ENCODE measurements around the gene POLDIP3.

Gene POLDIP3

DNA sequence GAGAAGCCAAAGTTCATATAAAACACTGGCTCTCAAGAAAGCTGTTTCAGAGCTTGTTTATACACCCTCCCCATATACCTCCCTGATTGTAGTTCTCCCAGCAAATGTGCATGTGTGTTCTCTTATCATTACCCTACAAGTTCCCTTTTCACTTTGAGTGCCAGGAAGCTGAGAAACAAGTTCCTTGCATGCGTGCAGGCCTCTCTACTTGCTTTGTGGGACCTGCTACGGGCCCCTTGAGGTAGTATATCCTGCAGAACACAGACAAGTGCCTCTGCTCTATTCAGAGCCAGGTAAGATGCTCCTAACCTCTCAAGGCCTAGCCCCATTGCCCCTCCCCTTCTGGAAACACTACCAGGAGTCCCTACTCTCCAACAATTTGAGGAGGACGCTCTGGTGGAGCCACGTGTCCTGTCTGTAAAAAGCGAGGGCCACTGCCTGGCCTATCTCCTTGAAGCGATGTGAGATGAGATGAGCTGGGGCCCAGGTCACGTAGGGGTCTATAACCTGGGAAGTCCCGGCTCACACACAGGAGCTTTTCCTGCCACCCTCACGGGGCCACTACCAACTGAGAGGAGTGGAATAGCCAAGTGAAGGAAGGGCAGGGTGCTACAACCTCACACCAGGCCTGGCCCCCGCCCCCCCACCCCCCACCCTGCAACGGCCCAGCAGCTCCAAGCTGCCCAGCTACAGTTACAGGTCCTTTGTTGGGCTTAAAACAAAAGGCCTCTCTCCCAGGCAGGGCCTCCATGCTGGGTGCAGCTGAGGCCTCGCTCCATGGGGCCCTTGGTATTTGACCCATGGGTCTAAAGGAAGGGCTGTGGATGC is 28.3 kb upstream of the POLDIP3 start:
- DNase-seq (ENCODE audit: low spot score) (no peak), FAIRE-seq (no peak)

DNA sequence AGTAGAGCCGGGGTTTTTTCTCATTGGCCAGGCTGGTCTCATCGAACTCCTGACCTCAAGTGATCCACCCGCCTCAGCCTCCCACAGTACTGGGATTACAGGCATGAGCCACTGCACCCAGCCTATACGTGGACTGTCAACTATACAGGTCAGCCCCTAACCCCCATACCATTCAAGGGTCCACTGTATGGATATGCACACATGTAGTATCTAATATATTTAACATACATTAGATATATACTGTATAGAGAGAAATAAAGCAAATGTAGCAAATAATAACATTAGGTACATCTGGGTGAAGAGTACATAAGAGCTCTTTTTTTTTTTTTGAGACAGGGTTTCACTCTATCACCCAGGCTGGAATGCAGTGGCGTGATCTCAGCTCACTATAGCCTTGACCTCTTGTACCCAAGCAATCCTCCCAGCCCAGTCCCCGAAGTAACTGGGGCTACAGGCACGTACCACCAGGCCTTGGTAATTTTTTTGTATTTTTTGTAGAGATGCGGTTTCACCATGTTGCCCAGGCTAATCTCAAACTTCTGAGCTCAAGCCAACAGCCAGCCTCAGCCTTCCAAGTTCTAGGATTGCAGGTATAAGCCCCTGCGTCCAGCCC is 27.2 kb upstream of the POLDIP3 start:
- DNase-seq (ENCODE audit: low spot score) (no peak), FAIRE-seq (no peak)

DNA sequence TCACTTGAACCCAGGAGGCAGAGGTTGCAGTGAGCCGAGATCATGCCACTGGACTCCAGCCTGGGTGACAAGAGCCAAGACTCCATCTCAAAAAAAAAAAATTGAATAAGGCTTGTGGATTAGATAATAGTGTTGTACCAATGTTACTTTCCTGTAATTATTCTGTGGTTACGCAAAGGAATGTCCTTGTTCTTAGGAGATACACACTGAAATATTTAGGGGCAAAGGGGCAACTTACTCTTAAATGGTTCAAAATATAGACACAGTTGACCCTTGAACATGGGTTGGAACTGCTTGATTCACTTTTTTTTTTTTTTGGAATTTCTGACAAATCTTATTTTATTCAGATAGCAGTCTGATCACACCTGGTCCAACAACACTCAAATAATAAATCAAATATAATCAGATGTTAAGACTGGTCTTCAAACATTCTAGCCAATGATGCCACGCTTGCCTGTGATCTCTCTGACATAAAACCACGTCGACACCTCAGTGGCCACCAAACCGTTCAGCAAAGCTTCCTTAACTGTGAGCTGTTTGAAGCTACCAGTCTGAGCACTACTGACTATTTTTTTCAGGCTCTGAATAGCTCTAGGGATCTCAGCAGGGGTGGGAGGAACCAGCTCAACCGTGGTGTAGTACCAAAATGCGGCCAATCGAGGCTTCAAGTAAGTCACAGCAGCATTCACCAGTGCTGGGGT is 25.0 kb upstream of the POLDIP3 start:
- FAIRE-seq, result no peak
- DNase-seq (ENCODE audit: low spot score), result no peak

DNA sequence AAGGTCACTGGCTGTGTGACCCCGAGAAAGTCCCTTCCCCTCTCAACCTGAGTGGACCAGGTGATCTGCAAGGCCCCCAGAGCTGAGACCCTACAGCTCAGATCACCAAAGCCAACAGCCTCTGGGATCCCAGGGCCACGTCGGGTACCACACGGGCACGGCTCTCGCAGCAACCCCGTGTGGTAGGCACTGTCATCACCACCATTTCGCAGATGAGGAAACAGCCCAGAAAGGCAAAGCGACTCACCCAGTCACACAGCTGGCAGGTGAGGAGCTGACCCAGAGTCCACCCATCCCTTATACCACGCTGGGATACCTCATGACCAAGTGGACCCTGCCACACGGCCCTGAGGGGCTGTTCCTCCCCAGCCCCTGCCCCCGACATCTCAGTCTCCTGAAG is 22.9 kb upstream of the POLDIP3 start:
- DNase-seq (ENCODE audit: low spot score) (no peak), FAIRE-seq (no peak)

DNA sequence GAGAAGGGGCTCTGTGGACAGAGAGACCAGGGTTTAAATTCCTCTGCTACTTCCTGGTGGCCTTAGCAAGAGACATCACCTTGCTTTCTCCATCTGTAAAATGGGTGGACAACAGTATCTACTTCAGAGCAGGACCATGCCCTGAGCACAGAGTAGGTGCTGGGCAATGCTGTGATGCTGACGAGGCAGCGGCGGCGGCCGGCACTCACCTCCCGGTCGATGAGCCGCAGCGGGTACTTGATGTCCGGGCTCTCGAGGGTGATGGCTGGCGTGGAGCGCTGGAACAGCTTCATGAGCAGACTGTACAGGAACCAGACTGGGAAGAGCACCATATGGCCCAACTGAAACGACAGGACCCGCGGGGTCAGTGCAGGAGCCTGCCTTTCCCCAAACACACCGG is 21.8 kb upstream of the POLDIP3 start:
- DNase-seq (ENCODE audit: low spot score) (no peak), FAIRE-seq (no peak)

DNA sequence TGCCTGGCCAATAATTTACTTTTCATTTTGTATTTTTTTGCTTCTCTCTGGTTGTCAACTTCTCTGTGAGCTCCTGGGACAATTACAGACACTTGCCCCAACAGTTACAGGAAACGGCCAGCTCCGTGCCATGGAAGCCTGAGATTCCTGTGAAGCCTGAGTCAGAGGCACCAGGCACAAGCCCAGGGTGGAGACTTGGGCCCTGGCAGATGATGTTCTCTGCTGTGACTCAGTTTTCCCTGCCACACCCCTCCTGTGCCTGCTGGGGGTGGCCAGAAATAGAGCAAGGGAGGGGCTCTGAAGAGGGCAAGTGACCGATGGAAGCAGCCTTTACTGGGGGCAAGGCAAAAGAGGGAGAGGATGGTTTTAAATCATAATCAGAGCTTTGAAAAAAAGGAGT is 20.8 kb upstream of the POLDIP3 start:
- DNase-seq (ENCODE audit: low spot score) (peak; percentile 90), FAIRE-seq (peak; percentile 94)

DNA sequence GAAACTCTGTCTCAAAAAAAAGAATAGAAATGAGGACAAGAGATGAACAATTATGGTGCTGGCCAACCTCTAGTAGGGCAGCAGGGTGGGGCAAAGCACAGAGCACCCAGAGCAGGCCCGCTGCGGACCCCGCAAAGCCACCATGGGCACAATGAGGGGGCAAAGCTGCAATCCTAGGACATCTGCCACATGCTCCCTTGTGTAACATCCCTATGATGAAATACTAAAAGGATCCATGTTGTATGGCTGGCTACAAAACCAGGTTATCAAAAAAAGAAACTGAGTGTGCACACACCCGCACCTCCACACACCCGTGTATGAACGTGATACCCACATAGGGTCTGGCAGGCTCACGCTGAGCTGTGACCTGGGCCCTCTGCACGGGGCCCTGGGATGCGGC is 18.3 kb upstream of the POLDIP3 start:
- no peak for DNase-seq (ENCODE audit: low spot score)
- FAIRE-seq, result no peak

DNA sequence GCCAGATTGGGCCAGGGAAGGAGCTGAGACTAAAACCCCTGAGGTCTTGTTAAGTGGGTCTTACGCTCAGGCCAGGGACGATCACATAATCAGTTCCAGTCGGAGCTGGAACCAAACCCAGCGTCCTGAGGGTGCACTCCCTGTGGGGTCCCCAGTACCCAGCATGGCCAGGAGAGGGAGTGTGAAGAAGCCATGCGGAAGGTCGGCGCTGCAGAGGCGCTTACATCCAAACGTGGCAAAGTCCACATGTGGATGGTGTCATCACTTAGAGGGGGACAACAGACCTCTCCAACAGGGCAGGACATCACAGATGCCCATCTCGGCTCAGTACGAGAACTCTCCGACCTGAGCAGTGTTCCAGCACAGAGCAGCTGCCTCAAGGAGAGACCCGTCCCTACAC is 17.4 kb upstream of the POLDIP3 start:
- no peak for FAIRE-seq

DNA sequence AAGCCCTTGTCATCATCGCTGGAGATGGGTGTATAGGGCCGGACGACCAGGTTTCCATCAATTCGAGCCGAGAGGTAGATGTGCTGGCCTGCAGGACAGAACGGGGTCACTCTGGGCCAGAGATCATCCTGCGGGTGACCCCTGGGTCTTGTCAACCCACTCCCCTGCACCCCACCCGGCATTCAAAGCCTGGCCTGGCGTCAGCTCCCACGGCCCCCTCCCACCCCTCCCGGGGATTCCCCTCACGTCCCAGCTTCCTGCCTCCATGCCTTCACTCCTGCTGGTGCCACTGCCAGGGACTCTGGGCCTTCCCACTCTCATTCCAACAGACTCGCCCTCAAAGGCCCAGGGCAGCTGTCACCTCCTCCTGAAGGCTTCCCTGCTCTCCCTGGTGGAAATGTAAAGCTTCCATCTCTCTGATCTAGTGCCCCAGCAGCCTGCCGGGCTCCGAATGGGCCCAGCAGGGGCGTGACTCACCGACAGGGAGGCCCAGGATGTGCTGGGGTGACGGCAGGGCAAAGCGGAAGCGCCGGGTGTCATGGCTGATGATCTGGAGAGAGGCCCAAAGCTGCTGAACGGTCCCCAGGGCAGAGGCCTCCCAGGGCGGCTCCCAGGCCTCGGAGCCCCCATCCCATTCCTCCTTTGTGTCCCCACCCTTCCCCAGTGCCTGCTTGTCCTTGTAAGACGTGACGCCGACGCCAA is 16.4 kb upstream of the POLDIP3 start:
- DNase-seq (ENCODE audit: low spot score), result no peak
- FAIRE-seq, result no peak

More for the DNA sequence above, 17.4 kb upstream of the POLDIP3 start:
- DNase-seq (ENCODE audit: low spot score), result no peak

DNA sequence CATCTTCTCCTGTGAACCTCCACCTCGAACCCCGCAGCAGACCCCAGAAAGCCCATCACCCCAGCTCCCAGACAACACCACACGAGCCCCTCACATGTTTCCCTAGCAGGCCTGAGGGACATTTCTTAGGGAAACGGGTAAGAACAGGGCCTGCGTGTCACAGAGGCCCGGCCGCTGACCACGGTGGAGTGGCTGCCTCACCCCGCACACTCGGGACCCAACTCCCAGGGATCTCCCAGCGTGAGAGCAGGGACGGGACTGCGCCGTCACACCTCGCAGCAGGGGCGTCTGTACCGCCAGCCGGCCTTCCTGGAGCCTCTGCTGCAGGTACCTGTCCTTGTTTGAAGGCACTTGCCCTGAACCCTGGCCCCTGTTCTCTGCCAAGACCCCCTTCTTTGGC is 15.5 kb upstream of the POLDIP3 start:
- DNase-seq (ENCODE audit: low spot score), result no peak
- FAIRE-seq, result no peak

DNA sequence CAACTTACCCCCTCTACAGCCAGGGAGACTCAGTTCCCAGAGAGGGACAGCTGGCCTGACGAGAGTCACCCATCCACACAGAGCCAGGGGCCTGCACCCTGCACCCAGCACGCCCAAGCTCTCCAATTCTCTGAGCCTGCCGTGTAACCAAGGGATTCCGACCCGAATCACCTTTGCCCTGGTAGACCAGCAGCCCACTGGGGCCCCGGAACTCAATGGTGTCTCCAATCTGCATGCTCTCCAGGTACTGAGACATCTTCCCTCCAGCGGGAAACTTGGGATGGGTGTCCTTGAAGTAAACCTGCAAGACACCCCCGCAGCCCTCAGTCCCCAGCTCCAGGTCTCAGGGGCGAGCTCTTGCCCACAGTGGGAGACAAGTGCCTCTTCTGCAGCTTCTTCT is 13.3 kb upstream of the POLDIP3 start:
- DNase-seq (ENCODE audit: low spot score) (no peak), FAIRE-seq (no peak)

DNA sequence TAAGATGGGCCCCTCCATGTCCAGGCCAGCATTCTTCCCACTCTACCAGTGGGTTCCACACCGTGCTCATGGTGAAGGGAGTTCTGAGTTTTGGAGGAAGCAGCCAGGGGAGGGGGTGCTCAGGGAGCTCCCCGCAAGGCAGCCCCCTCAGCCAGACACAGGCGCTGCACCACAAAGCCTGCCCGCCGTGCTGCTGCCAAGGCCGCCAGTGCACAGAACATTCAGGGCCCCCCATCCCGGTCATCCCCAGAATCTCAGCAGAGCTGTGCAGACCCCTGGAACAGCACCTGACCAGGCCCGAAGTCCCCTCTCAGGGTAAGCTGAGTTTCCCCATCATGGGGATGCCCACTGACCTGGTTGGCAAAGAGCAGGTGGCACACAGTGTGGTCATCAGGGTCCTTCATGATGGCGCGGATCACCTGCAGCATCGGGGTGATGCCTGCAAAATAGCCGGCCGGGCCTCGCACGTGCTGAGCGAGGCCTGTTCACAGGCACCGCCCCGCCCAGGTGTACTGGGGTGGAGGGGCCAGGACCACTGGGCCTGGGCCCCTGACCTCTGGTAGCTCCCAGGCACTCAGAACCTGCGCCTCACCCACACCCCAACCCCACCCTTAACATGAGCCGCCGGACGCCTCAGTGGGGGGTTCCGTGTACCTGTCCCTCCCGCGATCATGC is 12.4 kb upstream of the POLDIP3 start:
- FAIRE-seq, result no peak
- no peak for DNase-seq (ENCODE audit: low spot score)

DNA sequence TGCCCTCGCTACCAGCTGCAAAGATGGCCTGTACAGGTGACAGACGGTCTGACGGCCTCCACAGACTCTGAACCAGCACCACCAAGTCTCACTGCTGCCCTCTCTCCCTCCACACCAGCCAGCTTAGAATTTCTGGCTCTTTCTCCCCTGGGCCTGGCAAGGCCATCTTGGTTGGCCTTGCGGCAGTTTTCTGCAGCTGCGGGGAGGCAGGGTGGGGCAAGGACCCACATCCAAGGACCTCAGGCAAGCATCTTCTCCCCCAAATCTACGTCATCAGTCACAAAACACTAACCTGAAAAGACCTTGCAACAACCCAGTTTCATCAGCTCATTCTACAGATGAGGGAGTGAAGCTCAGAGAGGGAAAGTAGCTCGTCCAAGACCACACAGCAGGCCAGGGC is 11.7 kb upstream of the POLDIP3 start:
- FAIRE-seq, result no peak

DNA sequence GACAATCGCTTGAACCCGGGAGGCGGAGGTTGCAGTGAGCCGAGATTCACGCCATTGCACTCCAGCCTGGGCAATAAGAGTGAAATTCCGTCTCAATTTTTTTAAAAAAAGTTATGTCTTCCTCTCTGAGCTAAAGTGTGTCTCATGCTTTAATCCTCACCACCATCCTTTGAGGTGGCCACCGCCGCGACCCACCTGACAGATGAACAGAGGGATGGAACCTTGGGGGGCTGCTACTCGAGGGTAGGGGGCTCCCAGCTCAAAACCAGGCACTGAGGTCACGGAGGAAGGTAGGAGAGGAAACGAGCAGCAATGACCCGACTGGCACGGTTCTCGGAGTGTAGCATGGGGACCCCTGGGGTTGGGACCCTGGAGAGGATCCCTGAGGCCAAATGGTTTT is 10.7 kb upstream of the POLDIP3 start:
- FAIRE-seq (no peak), DNase-seq (ENCODE audit: low spot score) (no peak)

More for the DNA sequence above, 11.7 kb upstream of the POLDIP3 start:
- no peak for DNase-seq (ENCODE audit: low spot score)

DNA sequence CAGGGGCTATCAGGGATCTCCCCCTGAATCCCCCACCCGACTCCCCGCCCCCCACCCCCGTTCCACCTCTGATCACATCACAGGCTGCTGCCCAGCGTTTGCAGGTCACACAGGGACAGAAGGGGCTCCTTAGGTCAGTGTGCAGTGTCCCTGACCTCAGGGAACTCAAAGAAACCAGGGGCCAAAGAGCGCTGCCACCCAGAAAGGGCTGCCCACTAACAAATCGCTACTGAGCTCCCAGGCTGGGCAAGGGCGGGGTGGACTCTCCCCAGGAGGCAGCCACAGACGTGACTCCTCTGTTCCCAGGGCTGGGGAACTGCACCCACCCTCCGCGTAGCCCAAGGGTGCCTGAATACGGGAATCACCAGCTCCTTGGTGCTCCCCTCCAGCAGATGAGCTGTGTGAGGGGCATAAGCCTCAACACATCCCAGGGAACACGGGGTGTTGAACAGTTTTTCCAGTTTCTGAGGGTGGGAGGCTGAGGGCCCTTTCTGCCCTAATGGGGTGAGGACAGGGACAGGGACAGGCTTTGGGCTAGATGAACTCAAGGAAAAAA is 9.9 kb upstream of the POLDIP3 start:
- FAIRE-seq (no peak), DNase-seq (ENCODE audit: low spot score) (no peak)

DNA sequence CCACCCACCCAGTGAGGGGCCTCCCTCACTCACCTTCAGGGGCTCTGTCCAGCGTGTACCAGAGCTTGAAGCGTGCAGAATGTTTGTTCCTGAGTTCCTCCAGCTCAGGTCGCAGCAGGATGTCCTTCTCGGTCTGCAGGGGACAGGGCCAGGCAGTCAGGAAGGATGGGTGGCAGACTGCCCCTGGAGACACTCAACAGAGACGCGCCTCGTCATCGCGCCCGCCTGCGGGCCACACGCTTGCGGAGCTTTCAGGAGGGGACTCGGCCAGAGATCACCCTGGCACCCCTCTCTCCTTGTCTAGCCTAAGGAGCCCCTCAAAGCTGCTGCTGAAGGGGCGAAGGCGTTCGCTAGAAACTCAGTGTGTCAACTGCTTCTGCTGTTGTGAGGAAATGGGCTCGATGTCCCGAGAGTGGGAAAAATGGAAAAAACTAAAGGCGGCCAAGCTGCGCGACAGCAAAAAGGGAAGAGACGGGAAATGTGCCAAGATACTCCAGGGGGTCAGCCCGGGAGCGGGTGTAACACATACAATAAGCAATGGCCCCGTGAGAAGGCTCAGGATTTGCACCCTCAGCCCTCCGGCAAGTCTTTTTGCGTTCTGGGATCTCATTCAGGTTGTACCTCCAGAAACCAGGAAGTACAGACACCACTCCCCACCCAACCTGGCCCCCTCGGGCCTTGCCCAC is 9.2 kb upstream of the POLDIP3 start:
- no peak for DNase-seq (ENCODE audit: low spot score)
- no peak for FAIRE-seq

DNA sequence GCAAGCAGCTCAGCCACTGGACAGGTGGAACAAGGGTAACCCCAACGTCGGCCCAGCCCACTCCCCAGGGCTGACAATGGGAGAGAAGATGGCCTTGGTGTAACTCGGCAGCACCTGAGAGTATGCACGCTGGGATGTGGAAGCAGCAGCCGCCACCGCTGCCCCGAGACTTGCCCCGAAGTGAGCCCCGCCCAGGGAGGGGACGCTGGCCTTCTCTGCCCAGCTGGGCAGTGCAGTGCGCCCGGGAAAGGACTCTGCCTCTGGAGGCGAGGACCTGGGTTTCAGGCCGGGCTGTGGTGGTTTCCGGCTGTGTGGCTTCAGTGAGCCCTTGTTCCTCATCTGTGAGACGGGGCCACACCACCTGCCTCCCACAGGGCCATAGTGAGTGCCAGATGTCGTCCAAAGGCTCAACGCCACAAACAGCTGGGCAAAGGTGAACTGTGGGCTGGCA is 8.6 kb upstream of the POLDIP3 start:
- DNase-seq (ENCODE audit: low spot score) (no peak), FAIRE-seq (no peak)

DNA sequence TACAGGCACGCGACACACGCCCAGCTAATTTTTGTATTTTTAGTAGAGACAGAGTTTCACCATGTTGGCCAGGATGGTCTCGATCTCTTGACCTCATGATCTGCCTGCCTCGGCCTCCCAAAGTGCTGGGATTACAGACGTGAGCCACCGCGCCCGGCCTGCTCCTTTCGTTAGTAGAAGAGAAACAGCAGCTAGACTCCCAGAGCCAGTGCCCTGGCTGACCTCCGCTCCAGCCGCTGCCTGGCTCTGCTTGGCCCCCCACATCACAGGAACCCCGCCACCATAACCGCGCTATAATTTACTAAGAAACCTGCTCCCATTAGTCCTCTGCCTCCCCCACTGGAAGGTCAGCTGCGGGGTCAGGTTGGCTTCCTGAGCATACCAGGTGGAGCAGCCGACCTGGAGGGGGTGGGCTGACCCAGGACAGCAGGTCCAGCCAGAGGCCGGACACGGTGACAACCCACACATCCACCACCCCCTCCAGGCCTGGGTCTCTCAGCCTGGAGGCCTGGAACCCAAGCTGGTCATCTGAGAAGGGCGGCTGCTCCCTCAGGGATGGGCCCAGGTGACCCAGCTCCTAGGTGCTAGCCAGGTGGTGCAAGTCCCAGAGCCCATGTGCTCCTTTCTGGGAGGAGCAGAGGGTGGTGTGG is 7.5 kb upstream of the POLDIP3 start:
- DNase-seq (ENCODE audit: low spot score) (no peak), FAIRE-seq (no peak)

DNA sequence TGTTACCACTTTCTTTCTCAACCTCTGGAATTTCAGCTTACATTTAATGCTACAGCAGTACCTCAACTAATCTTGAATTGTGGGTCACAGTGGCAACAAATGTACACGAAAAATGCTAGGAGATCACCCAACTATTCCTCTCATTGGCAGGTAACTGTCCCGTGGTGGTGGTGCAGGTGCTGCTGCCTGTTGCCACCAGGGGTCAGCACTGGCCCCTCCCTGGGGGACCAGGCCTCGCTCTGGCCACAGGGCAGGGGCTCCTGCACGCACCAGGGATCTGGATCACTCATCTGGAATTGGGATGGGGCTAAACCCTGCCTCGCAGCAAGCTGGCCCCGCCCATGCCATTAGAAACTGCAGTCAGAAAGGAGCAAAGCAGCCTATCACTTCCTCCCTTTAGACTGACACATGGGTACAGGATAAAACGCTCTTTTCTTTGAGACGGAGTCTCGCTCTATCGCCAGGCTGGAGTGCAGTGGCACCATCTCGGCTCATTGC is 6.9 kb upstream of the POLDIP3 start:
- no peak for FAIRE-seq
- peak; percentile 44 for DNase-seq (ENCODE audit: low spot score)

DNA sequence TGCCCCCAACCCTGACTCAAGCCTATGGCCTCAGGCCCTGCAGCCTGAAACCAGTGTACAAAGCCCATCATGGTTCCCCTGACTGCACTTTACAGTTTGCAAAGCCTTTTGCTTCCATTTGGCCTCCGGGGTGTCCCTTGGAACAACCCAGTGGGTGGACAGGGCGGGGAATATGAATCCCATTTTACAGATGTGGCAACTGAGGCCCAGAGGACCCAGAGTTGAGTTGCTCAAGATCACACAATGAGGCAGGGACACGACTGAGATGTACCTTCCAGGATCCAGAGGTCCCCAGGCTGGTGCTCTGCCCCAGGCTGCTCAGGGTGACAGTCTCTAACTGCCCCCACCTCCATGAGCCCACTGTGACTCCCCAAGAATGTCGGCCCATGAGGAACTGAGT is 5.4 kb upstream of the POLDIP3 start:
- no peak for FAIRE-seq
- no peak for DNase-seq (ENCODE audit: low spot score)

Data from RCC 7860 (cell line).